ENCODE data around the gene RAB3A. TPM values are rescaled to one million over a fixed set of nuclear protein-coding genes. Genes with fewer than 3 reads are reported as not detected.

RAB3A gene
- polyA plus RNA-seq, 4 donors = 0.81 to 6.0 (median 1.9) TPM

DNA sequence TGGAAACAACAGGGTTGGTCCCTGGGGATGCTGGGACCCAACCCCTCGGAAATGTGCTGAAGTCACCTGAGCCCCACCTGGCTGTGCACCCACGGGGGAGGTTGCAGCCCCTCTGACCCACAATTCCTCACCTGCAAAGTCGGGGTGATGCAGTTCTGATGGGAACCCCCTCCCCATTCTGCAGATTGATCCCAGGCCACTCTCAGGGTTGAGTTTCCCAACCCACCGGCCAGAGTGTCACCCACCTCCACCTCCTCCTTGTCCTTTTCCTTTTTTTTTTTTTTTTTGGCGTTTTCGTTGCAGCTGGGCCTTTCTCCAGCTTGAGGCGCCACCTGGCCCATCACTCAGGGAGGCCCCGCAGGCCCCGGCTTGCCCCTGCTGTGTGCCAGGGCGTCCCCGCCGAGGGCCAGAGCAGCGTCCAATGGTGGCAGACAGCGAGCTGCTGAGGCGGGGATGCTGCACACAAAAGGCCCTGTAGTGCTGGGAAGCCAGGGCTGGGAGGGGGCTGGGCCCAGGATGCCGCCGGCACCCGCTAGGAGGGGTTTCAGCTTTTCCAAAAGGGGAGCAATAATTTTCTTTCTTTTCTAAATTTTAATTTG, 46.3 kb downstream of the RAB3A start:
- 17 to 43% (median 26%) methylated on average over 16 to 18 of the region's 18 CpGs for WGBS, 3 donors
- H3K27me3 ChIP-seq (ENCODE audit: control insufficient read depth in 3 of 3, insufficient read depth in 3 of 3, low read length in 3 of 3) = no peaks in the 10 kb centered on the region
- peak overlapping the region in 2 of 3 donors; percentile 3 to 61 for H3K27ac ChIP-seq (ENCODE audit: low read depth in 1 of 3, low read length in 2 of 3)
- H3K4me3 ChIP-seq (ENCODE audit: low read depth in 1 of 3, low read length in 3 of 3) = no peak overlapping the region
- no peaks in the 10 kb centered on the region for H3K9me3 ChIP-seq (ENCODE audit: control insufficient read depth in 2 of 2, insufficient read depth in 1 of 2, low read depth in 1 of 2, low read length in 1 of 2)
- peaks cover 2 to 71% (median 5%) of the 10 kb centered on the region in 3 donors for H3K36me3 ChIP-seq (ENCODE audit: control insufficient read depth in 3 of 3, insufficient read depth in 2 of 3, low read depth in 1 of 3, low read length in 3 of 3)
- DNase-seq (no peak), FAIRE-seq (no peak)
- H3K4me1 ChIP-seq (ENCODE audit: control insufficient read depth in 3 of 3, insufficient read depth in 2 of 3, low read depth in 1 of 3, low read length in 2 of 3) = peaks cover 7 to 52% (median 14%) of the 10 kb centered on the region in 3 donors

DNA sequence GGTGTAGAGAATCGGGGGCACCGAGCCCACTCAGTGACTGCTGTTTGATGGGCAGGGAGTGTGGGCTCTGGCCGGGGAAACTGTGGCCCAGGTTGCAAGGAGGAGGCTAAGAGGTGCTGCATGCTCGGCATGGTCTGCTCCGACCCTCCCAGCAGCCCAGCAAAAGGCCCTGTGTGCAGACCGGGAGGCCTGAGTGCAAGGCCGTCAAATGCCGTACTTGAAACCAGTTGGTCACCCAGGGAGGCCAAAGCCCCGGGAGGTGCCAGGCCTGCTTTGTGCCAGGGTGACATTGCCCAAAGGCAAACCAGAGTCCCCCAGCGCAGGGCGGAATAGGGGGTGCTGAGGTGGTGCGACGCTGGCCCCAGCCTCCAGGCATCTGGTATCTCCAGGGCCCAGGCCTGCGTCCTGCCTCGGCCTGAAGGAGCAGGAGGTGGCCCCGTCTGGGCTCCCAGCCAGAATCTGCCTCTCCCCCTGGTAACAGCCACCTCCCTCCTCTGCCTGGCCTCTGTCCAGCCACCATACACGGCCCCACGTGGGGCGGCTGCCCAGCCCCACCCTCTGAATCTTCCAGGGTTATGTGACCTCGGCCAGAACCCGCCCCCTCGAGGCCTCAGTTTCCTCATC, 46.9 kb downstream of the RAB3A start:
- FAIRE-seq = no peak
- peaks cover 0 to 65% (median under 1%) of the 10 kb centered on the region in 3 donors for H3K36me3 ChIP-seq (ENCODE audit: control insufficient read depth in 3 of 3, insufficient read depth in 2 of 3, low read depth in 1 of 3, low read length in 3 of 3)
- peak overlapping the region; percentile 62 to 70 (median 63) for H3K27ac ChIP-seq (ENCODE audit: low read depth in 1 of 3, low read length in 2 of 3)
- no peaks in the 10 kb centered on the region for H3K27me3 ChIP-seq (ENCODE audit: control insufficient read depth in 3 of 3, insufficient read depth in 3 of 3, low read length in 3 of 3)
- peak; percentile 89 to 94 for DNase-seq
- 31 to 40% (median 37%) methylated on average over 20 to 22 of the region's 22 CpGs for WGBS, 3 donors
- H3K9me3 ChIP-seq (ENCODE audit: control insufficient read depth in 2 of 2, insufficient read depth in 1 of 2, low read depth in 1 of 2, low read length in 1 of 2) = no peaks in the 10 kb centered on the region
- no peak overlapping the region for H3K4me3 ChIP-seq (ENCODE audit: low read depth in 1 of 3, low read length in 3 of 3)
- H3K4me1 ChIP-seq (ENCODE audit: control insufficient read depth in 3 of 3, insufficient read depth in 2 of 3, low read depth in 1 of 3, low read length in 2 of 3) = peaks cover 7 to 52% (median 14%) of the 10 kb centered on the region in 3 donors

DNA sequence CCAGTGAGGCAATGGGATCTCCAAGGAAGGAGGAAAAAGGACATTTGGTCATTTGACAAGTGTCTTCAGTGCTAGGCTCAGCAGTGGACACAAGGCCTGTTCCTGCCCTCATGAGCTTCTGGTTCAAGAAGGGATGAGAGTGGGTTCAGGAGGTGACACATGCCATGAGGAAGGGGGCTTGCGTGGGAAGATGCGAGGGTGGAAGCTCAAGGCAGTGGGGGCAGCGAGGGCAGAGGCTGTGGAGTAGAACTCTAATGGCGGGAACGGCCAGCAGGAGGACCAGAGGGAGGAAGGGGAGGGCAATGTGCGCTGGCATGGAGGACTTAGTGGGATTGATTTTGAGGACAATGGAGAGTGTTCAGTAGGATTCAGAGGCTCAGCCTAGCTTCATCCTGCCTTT, 47.6 kb downstream of the RAB3A start:
- Histone ChIP-seq H3K4me1 (ENCODE audit: control insufficient read depth in 3 of 3, insufficient read depth in 2 of 3, low read depth in 1 of 3, low read length in 2 of 3) (peaks cover 4 to 52% (median 14%) of the 10 kb centered on the region in 3 donors), H3K36me3 (ENCODE audit: control insufficient read depth in 3 of 3, insufficient read depth in 2 of 3, low read depth in 1 of 3, low read length in 3 of 3) (peaks cover 0 to 62% (median 0%) of the 10 kb centered on the region in 3 donors), H3K27me3 (ENCODE audit: control insufficient read depth in 3 of 3, insufficient read depth in 3 of 3, low read length in 3 of 3) (no peaks in the 10 kb centered on the region), H3K4me3 (ENCODE audit: low read depth in 1 of 3, low read length in 3 of 3) (no peak overlapping the region), H3K27ac (ENCODE audit: low read depth in 1 of 3, low read length in 2 of 3) (peak overlapping the region; percentile 62 to 70 (median 63)), H3K9me3 (ENCODE audit: control insufficient read depth in 2 of 2, insufficient read depth in 1 of 2, low read depth in 1 of 2, low read length in 1 of 2) (no peaks in the 10 kb centered on the region)
- 75 to 87% (median 84%) methylated on average over 5 to 6 of the region's 6 CpGs for WGBS, 3 donors
- FAIRE-seq = no peak
- no peak for DNase-seq

DNA sequence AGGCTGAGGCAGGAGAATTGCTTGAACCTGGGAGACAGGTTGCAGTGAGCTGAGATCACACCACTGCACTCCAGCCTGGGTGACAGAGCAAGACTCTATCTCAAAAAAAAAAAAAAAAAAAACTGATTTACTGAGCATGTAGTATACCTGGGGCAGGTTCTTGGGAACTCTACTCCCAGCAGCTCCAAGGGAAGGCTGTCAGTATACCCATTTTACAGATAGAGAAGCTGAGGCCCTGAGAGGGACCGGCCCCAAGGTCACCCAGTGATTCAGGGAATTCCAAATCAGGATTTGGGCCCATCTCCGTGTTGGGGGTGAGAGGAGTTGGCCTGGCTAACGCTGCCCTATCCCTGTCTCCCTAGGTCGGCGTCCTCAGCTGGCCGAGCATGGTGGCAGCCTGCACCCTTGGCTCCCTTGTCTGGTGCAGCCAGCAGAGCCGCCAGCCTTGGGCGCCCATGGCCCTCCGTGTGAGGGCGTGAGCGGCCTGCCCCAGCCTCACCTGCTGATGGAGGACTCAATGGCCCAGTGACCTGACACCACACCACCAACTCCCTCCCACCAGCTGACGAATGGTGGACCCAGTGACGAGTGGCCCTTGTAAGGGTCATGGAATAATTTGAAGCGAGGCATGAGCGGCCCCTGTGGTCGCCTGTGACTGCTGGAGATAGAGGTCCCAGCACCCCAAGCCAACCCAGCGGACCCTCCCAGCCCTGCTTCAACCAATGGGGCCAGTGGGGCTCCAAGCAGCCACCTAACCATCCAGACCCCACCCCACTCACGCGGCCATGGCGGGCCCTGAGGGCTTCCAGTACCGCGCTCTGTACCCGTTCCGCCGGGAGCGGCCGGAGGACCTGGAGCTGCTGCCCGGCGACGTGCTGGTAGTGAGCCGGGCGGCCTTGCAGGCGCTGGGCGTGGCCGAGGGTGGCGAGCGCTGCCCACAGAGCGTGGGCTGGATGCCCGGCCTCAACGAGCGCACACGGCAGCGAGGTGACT, 48.5 kb downstream of the RAB3A start:
- no peaks in the 10 kb centered on the region for H3K27me3 ChIP-seq (ENCODE audit: control insufficient read depth in 3 of 3, insufficient read depth in 3 of 3, low read length in 3 of 3)
- no peaks in the 10 kb centered on the region for H3K9me3 ChIP-seq (ENCODE audit: control insufficient read depth in 2 of 2, insufficient read depth in 1 of 2, low read depth in 1 of 2, low read length in 1 of 2)
- no peak overlapping the region for H3K4me3 ChIP-seq (ENCODE audit: low read depth in 1 of 3, low read length in 3 of 3)
- H3K4me1 ChIP-seq (ENCODE audit: control insufficient read depth in 3 of 3, insufficient read depth in 2 of 3, low read depth in 1 of 3, low read length in 2 of 3) = peaks cover 0 to 46% (median 12%) of the 10 kb centered on the region in 3 donors
- FAIRE-seq (no peak), DNase-seq (peak in 1 of 2 donors; percentile 55)
- WGBS, 3 donors = 42 to 83% (median 59%) methylated on average over 38 to 43 of the region's 43 CpGs
- H3K27ac ChIP-seq (ENCODE audit: low read depth in 1 of 3, low read length in 2 of 3) = no peak overlapping the region
- peaks cover 0 to 65% (median 0%) of the 10 kb centered on the region in 3 donors for H3K36me3 ChIP-seq (ENCODE audit: control insufficient read depth in 3 of 3, insufficient read depth in 2 of 3, low read depth in 1 of 3, low read length in 3 of 3)

DNA sequence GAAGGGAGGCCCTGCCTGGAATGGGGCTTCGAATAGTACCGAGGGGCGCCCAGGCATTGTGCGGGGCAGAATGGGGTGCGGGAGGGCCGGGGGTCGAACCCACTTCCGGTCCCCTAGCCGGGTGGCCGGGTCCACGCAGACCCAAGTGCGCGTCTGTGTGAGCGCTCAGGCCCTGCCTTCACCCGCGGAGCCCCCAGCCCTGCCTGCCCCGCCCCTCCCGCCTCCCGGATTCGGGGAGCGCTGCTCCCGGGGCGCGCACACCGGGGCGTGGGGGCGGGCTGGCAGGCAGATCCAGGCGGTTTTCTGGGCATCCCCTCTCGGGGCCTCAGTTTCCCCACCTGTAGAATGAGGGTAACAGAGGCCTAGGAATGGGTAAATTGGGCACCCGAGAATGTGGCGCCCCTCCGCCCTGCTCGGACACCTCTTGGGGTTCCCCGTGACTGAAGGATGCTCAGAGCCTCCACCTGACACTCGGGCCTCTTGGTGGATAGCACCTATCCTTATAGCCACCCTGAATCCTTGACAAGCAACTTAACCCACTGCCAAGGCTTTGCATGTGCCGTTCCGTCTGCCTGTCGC, 50.2 kb downstream of the RAB3A start:
- FAIRE-seq (no peak), DNase-seq (no peak)
- H3K36me3 ChIP-seq (ENCODE audit: control insufficient read depth in 3 of 3, insufficient read depth in 2 of 3, low read depth in 1 of 3, low read length in 3 of 3) = peaks cover 0 to 66% (median 3%) of the 10 kb centered on the region in 3 donors
- H3K27ac ChIP-seq (ENCODE audit: low read depth in 1 of 3, low read length in 2 of 3) = peak overlapping the region; percentile 63 to 97 (median 89)
- H3K4me3 ChIP-seq (ENCODE audit: low read depth in 1 of 3, low read length in 3 of 3) = peak overlapping the region; percentile 64 to 98 (median 74)
- 2 to 4% (median 3%) methylated on average over 24 to 38 of the region's 38 CpGs for WGBS, 3 donors
- H3K4me1 ChIP-seq (ENCODE audit: control insufficient read depth in 3 of 3, insufficient read depth in 2 of 3, low read depth in 1 of 3, low read length in 2 of 3) = peaks cover 0 to 44% (median 12%) of the 10 kb centered on the region in 3 donors
- H3K9me3 ChIP-seq (ENCODE audit: control insufficient read depth in 2 of 2, insufficient read depth in 1 of 2, low read depth in 1 of 2, low read length in 1 of 2) = no peaks in the 10 kb centered on the region
- no peaks in the 10 kb centered on the region for H3K27me3 ChIP-seq (ENCODE audit: control insufficient read depth in 3 of 3, insufficient read depth in 3 of 3, low read length in 3 of 3)

DNA sequence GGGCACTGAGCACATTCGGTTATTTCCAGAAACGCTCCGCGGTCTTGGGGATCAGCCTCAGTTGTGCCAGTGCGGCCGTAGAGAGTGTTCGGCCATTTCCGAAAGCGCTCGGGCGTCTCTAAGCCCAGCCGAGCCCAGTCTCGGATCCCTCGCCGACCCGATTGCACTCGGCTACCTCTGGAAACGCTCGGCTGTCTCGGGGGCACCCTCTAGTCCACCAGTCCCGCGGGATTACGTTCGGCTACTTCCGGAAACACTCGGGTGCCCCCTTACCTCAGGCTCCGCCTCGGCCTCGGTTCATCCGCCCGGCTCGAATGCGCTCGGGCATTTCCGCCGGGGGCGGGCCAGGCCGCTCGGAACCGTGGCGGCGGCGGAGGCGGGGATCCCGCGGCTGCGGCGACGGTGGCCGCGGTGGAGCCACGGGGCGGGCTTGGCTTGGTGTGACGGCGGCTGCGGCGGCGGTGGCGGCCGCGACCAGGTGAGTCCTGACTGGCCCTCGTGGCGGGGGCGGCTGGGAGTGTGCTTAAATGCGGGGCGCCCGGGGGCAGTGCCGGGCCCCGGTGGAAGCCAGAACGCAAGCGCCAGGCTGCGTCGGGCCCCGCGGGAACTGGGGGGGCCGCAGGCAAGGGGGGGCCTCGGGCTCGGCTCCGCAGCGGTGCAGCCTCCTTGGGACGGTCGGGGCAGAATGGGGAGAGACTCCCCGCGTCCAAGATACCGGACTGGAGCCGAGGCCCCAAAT, 50.9 kb downstream of the RAB3A start, which contains the start of gene PIK3R2:
PIK3R2 (plus strand) TSS at position 347 of the 739 bp plus-strand sequence. CDS start 2,717 bp downstream, outside the sequence.
- FAIRE-seq (no peak), DNase-seq (peak; percentile 99 to 100)
- H3K4me3 ChIP-seq (ENCODE audit: low read depth in 1 of 3, low read length in 3 of 3) = peak within 1 kb of the TSS; percentile 64 to 98 (median 74)
- H3K4me1 ChIP-seq (ENCODE audit: control insufficient read depth in 3 of 3, insufficient read depth in 2 of 3, low read depth in 1 of 3, low read length in 2 of 3) = peaks cover 0 to 43% (median 12%) of the 10 kb centered on the region in 3 donors
- H3K27ac ChIP-seq (ENCODE audit: low read depth in 1 of 3, low read length in 2 of 3) = peak within 1 kb of the TSS; percentile 85 to 97 (median 89)
- H3K27me3 ChIP-seq (ENCODE audit: control insufficient read depth in 3 of 3, insufficient read depth in 3 of 3, low read length in 3 of 3) = no peaks in the 10 kb centered on the region
- H3K36me3 ChIP-seq (ENCODE audit: control insufficient read depth in 3 of 3, insufficient read depth in 2 of 3, low read depth in 1 of 3, low read length in 3 of 3) = peaks cover 0 to 65% (median 5%) of the 10 kb centered on the region in 3 donors
- WGBS, 3 donors = 0 to 1% (median 1%) methylated on average over 50 to 86 of the region's 86 CpGs
- H3K9me3 ChIP-seq (ENCODE audit: control insufficient read depth in 2 of 2, insufficient read depth in 1 of 2, low read depth in 1 of 2, low read length in 1 of 2) = no peaks in the 10 kb centered on the region

DNA sequence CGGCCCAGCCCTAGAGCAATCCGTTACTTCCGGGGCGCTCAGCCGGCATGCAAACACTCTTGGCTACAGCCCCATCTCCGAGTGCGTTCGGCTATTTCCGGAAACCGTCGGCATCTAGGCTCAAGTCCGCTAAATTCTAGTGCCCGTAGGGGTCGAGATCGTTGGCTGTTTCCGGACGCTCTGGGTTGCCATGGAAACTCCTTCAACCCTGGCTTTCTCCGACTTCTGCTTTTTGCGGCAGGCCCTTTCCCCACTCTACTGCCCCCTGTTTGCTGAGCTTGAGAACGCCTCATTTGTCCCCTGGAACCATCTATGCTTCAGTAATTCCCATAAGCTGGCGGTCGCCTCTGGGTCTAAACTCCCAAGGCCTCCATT, 51.4 kb downstream of the RAB3A start:
- peaks cover 3 to 63% (median 5%) of the 10 kb centered on the region in 3 donors for H3K36me3 ChIP-seq (ENCODE audit: control insufficient read depth in 3 of 3, insufficient read depth in 2 of 3, low read depth in 1 of 3, low read length in 3 of 3)
- no peaks in the 10 kb centered on the region for H3K9me3 ChIP-seq (ENCODE audit: control insufficient read depth in 2 of 2, insufficient read depth in 1 of 2, low read depth in 1 of 2, low read length in 1 of 2)
- H3K4me3 ChIP-seq (ENCODE audit: low read depth in 1 of 3, low read length in 3 of 3) = peak overlapping the region; percentile 51 to 64 (median 60)
- peak; percentile 97 to 98 for DNase-seq
- no peaks in the 10 kb centered on the region for H3K27me3 ChIP-seq (ENCODE audit: control insufficient read depth in 3 of 3, insufficient read depth in 3 of 3, low read length in 3 of 3)
- H3K27ac ChIP-seq (ENCODE audit: low read depth in 1 of 3, low read length in 2 of 3) = peak overlapping the region; percentile 85 to 97 (median 87)
- H3K4me1 ChIP-seq (ENCODE audit: control insufficient read depth in 3 of 3, insufficient read depth in 2 of 3, low read depth in 1 of 3, low read length in 2 of 3) = peaks cover 0 to 38% (median 11%) of the 10 kb centered on the region in 3 donors
- FAIRE-seq = no peak
- 0% methylated on average over 22 of the region's 22 CpGs for WGBS, 3 donors

Measured in small intestine (tissue), 7 donors.